ENCODE measurements around the gene RTN1.

RTN1 gene

DNA sequence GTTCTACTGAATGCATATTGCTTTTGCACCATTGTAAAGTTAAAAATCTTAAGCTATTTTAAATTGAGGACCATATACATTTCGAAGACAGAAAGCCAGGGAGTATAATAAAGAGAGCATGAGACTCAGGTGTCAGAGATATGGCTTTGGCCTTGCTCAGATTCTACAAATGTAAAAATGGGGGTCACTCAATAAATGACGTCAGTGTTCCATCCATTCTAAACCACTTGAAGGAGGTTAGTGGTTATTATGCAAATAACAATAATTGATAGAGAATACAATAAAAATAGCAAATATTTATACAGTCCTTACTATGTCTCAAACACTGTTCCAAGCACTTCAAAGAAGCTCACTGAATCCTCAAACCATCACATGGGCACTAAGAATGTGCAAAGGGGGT is 20.1 kb downstream of the RTN1 start:
- no peak for DNase-seq (ENCODE audit: low read depth in 1 of 2, low spot score in 1 of 2)
- no peaks in the 10 kb centered on the region for H3K27me3 ChIP-seq (ENCODE audit: insufficient read depth, poor library complexity, severe bottlenecking)
- H3K27ac ChIP-seq (replicated peaks): no peak overlapping the region
- H3K4me3 ChIP-seq (replicated peaks; ENCODE audit: insufficient read depth, low read length): no peak overlapping the region
- TF ChIP-seq SPI1 (IDR thresholded peaks at IDR 0.05; ENCODE audit: borderline replicate concordance, low read depth) (no peak), POLR2AphosphoS5 (IDR thresholded peaks at IDR 0.05; ENCODE audit: low read depth) (no peak), GABPA (IDR thresholded peaks at IDR 0.05; ENCODE audit: low read depth) (no peak), REST (IDR thresholded peaks at IDR 0.05; ENCODE audit: insufficient replicate concordance, low read depth) (no peak), CTCF (IDR thresholded peaks at IDR 0.05; ENCODE audit: insufficient read depth, low read length) (no peak)

GRCh38 chr14:59849411-59850130 is 21.0 kb downstream of the RTN1 start:
- peak; percentile 22 to 56 for DNase-seq (ENCODE audit: low read depth in 1 of 2, low spot score in 1 of 2)
- TF ChIP-seq SPI1 (IDR thresholded peaks at IDR 0.05; ENCODE audit: borderline replicate concordance, low read depth): peak; percentile 89
- TF ChIP-seq GABPA (IDR thresholded peaks at IDR 0.05; ENCODE audit: low read depth): no peak

GRCh38 chr14:59848671-59849070 is 21.9 kb downstream of the RTN1 start:
- H3K27ac ChIP-seq (replicated peaks): no peak overlapping the region
- no peak overlapping the region for H3K4me3 ChIP-seq (replicated peaks; ENCODE audit: insufficient read depth, low read length)
- TF ChIP-seq POLR2AphosphoS5 (IDR thresholded peaks at IDR 0.05; ENCODE audit: low read depth): no peak
- no peak for TF ChIP-seq SPI1 (IDR thresholded peaks at IDR 0.05; ENCODE audit: borderline replicate concordance, low read depth)
- no peak for TF ChIP-seq CTCF (IDR thresholded peaks at IDR 0.05; ENCODE audit: insufficient read depth, low read length)
- no peak for TF ChIP-seq REST (IDR thresholded peaks at IDR 0.05; ENCODE audit: insufficient replicate concordance, low read depth)
- TF ChIP-seq GABPA (IDR thresholded peaks at IDR 0.05; ENCODE audit: low read depth): no peak
- H3K27me3 ChIP-seq (ENCODE audit: insufficient read depth, poor library complexity, severe bottlenecking): peaks cover 9% of the 10 kb centered on the region
- DNase-seq (ENCODE audit: low read depth in 1 of 2, low spot score in 1 of 2): no peak

More at GRCh38 chr14:59849411-59850130, 21.0 kb downstream of the RTN1 start:
- H3K4me3 ChIP-seq (replicated peaks; ENCODE audit: insufficient read depth, low read length): no peak overlapping the region
- H3K27me3 ChIP-seq (ENCODE audit: insufficient read depth, poor library complexity, severe bottlenecking): no peaks in the 10 kb centered on the region
- H3K27ac ChIP-seq (replicated peaks): no peak overlapping the region

DNA sequence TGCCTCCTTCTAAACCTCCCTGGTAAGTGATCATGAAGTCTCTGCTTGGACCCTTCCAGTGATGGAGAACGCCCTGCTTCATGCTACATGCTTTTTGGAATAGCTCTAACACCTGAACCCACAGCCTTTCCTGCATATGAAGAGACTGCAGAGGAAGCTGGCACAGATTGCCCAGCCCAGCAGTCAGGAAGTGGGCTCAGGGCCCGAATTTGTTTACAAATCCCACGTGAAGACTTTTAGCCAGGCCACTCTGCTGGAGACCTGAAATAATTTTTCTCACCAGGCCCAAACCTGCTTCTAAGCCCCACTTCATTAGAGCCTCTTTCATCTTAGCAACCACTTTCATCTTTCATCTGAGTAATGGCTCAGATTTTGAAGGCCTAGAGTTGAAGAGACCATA is 22.9 kb downstream of the RTN1 start:
- no peak overlapping the region for H3K4me3 ChIP-seq (replicated peaks; ENCODE audit: insufficient read depth, low read length)
- H3K27me3 ChIP-seq (ENCODE audit: insufficient read depth, poor library complexity, severe bottlenecking): peaks cover 13% of the 10 kb centered on the region
- no peak overlapping the region for H3K27ac ChIP-seq (replicated peaks)
- TF ChIP-seq GABPA (IDR thresholded peaks at IDR 0.05; ENCODE audit: low read depth) (no peak), POLR2AphosphoS5 (IDR thresholded peaks at IDR 0.05; ENCODE audit: low read depth) (no peak), SPI1 (IDR thresholded peaks at IDR 0.05; ENCODE audit: borderline replicate concordance, low read depth) (no peak), REST (IDR thresholded peaks at IDR 0.05; ENCODE audit: insufficient replicate concordance, low read depth) (no peak), CTCF (IDR thresholded peaks at IDR 0.05; ENCODE audit: insufficient read depth, low read length) (no peak)
- DNase-seq (ENCODE audit: low read depth in 1 of 2, low spot score in 1 of 2): no peak

Measured in HL-60 (cell line).